Tongue (tissue), 2 donors: Measurements from ENCODE around the gene AOPEP. TPM values are rescaled to one million over a fixed set of nuclear protein-coding genes. Genes with fewer than 3 reads are reported as not detected.

Source experiments
- DNase-seq: peaks from one replicate; pipeline ENCODE4 v3.0.0-alpha.2; 2015
- total RNA-seq: library from RNA; depleted of rRNA; stranded (reverse); fragments of >200 nt; gene quantifications from one replicate; pipeline ENCODE4 v1.2.3, GENCODE V29; 2014

Gene AOPEP
- total RNA-seq, 1 donor from 2014 or later = 391 TPM

DNA sequence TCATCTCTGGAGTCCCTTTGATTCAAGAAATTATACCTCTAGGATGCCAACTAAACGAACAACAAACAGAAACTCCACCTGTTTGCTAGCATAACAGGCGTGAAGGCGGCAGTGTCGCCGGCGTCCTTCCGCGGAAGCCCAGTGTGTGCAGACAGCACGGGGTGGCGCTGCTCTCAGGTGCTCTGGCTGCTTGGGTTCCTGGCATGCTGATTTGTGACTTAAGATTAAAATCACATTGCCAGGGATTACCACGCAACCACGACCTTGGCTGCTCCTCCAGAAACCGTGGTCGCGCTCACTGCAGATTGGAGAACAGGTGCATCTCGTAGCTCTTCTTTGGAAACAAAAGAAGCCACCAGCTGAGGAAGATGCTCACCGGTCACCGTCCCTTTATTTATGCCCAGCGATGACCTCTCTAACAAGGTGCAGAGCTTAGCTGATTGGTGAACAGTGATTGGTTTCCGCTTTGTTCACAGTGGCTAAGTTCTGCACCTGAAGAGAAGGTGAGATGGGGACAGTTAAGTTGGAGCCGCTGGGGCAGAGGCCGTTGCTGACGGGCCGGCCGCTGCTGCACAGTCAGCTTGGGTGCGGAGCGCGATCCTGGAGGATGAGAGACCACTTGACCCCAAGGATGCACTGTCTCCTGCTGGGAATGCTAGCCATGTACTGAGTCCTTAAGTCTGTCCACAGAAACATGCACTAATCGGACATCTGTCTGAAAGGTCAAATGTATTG, 358.7 kb downstream of the AOPEP start:
- DNase-seq = no peak

DNA sequence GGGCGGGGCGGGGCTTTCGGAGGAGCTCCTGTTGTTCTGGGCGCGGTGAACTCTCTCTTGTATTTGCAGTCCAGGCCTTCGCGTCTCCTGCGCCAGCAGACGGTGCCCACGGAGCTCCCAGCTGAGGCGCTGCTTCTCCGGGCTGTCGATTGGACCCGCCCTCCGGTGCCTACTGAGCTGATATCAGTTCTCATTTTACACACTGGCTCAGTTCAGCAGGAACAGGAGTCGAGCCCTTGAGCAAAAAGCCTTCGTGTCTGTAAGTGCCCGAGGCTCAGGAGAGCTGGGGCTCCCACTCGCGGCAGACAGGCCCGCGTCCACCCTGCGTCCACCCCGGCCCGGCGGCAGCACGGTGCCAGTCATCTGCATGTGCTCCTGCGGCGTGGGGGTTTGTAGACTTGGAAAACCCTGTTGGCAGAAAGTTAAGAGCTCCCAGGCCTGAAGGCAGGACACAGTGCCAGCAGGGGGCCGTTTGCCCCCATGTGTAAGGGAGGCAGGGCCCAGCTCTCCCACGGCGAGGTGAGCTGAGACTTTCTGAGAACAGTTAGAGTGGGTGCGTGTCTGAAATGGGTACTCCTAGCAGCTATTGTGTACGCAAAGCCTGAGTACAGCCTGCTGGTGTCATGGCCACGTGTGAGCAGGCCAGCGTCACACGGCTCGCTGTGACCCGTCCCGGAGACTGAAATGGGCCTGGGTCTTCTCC, 359.5 kb downstream of the AOPEP start:
- peak; percentile 77 for DNase-seq

DNA sequence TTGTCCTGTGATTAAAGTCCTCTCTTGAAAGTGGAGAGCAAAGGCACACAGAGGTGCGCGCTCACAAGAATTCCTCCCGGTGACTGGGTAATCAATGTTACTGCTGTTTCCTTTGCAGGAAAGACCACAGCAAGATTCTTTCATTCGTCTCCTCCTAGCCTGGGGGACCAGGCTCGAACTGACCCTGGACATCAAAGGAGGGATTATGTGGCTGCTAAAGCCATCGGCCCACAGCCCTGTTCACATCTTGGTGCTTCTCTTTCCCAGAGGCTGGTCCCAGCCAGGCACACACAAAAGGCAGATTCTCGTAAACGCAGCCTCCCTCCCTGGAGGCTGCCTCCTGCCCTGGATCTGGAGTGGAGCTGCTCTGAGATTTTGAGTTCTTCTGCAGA, 360.1 kb downstream of the AOPEP start:
- no peak for DNase-seq

DNA sequence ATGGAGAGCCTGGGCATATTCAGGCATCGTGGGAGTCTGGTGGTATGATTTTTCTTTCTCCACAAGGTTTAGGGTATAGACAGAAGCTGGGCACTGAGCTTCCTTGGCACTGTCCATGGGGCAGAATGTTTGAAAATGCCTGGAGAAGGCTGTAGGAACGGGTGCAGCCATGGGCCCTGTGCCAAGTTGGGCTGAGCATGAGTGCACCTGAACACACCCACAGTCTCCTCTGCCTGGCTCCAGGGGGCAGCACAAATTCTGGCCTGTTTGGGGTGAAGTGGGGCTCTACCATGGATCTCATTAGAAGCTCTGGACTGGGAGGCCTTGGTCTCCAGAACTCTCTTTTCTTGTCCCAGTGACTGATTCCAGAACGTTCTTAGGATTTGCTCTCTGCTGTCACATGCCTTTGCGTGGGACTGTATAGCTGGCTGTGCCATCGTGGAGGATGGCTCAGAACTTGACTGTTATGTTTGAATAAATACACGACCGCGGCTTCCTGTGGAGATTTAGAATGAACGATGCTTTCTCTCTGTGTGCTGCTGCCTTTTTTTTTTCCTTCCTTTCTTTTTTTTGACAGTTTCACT, 361.3 kb downstream of the AOPEP start:
- DNase-seq = no peak

DNA sequence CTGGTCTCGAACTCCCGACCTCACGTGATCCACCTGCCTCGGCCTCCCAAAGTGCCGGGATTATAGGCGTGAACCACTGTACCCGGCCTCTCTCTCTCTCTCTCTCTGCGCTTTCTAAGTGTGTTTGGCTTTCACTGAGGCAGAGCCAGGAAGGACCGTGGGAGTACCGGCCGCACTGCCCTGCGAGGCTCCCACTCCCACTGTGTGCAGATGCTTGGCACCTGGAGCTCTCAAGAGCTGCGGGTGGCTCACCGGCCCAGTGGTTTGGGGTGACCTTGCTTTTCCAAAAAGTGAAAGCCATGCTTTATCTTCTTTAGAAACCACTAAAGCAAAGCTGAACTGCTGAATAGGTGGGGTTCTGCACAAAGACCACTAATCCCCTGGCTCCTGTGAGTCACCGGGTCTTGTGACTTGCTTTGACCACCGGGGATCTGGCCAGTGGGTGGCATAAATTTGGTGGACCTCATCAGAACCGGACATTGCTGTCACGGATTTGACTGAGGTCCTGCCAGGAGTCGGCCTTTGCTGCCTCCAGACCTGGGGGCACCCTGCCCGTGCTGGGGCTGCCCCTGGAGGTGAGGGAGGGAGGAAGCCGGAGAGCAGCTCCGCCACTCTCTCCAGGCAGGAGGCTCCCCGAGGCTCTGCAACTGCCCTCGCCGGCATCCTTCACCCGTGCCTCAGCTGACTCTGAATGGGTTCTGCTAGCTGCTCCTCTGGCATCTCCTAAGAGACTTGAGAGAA, 362.1 kb downstream of the AOPEP start:
- DNase-seq = no peak

DNA sequence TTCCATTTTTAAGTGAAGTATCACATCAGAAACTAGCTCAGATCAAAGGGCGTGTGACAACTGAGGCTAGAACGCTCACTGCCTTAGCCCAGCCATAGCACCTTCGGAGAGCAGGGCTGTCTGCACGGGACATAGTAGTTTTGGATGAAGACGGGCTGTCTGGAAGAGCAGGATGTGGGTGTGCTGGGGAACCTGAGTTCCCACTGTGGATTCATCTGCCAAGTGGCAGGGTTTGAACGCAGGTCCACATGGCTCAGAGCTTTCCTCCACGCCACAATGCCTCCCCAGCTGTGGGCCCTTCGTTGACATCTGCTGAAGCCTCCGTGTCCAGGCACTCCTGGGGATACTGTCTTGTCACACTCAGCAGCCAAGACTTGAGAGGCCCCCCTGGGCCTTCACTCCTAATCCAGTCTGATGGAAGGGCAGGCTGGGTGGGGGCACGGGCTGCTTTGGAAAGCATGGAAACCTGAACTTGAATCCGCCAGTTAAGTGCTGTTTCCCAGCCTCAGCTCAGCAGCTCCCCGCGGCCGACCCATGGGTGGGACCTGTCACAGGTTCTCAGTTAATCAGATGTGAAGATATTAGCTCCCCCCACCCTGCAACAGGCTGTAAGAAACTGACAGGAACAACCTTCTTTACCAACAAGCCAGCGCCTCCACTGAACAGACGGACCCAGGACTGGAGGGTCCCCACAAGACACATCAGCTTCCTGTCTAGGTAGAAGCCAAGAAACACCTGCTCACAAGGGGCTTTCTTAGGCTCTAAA, 362.9 kb downstream of the AOPEP start:
- no peak for DNase-seq

DNA sequence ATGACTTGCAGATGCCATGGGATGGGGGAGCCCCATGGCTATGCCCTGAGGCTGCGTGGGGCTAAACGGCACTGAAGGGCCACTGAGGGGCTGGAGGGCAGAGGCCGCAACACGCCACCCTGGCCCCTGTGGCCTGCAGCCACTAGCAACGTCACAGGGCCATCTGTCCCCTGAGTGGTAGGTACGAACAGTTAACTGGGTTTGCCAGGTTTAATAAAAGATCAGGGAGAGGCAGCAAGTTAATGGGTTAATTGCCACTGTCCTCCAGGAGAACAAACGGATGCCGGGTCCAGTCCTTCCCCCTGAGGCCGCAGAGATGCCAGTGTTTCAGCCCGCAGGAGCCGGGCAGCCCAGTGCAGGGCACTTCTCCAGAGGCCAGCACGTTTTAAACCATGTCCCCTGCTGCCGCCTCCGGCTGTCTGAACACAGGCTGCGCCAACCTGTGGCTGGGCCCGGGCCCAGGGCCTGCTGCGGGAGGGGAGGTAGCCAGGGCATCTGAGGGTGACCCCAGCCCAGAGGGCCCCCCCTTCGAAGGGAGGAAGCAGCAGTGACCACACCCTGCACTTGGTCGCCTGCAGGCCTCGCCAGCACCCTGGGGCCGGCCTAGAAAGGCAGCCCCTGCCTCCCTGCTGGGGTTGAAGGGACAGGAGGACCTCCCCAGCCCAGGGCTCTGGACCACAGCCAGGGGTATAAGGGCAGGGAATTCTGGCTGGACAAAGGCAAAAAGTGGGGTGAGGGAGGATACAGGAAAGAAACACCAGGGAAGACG, 363.7 kb downstream of the AOPEP start:
- peak; percentile 66 for DNase-seq

DNA sequence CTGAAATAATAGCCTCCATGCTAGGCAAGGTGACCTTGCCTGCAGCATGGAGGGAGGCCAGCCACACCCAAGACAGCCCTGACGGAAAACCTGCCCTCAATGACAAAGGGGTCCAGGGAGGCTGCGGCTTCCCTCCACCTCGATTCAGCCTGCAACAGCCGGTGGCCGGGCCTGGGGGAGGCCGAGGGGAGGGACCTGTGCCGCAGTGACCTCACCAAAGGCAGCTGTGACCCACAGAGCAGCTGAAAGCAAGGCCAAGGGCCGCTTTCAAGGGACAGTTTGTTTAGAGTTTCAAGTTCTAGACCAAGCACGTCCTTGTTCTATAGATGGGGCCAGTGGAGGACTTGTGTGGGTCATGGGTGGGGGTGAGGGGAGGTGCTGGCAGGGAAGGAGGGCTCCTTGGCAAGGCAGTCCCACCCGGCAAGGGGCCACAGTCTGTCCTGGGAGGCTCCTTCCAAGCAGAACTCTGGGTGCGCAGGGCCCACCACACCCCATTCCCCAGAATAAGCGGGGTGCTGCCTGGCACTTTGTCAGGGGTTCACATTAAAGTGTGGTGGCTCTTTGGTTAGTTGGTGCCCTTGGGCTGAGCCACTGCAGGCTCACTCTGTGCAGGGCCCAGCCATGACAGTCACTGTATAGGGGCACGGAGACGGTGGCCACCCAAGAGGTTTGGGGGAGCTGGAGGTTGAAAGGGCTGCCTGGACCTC, 364.5 kb downstream of the AOPEP start:
- peak; percentile 80 for DNase-seq

DNA sequence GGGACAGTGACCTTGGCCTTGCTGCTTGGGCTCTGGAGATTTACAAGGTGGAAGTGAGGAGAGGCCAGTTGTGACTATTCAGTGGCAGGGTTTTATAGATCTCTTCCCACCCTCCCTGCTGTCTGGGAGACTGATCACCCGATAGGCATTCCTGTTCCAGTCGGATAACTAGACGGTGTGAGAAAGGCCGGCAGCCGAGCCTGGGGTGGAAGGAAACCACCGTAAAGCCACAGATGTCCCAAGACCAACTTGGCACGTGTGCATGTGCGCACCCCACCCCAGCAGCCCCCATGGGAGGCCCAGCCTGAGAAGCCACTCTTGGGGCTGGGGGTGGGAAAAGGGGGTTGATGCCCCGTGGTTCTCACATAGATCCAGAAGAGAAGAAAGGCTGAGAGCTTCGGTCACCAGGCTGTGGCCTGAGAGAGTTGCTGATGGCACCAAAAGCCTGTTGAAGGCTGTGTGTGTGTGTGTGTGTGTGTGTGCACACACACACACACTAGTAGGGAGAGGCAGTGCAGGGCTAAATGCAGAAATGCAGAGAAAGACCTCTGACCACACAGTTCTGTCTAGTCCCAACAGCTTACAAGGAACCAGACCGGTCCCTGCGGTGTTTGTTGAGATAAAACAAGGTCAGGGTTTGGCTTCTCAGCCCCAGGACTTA, 365.2 kb downstream of the AOPEP start:
- no peak for DNase-seq

DNA sequence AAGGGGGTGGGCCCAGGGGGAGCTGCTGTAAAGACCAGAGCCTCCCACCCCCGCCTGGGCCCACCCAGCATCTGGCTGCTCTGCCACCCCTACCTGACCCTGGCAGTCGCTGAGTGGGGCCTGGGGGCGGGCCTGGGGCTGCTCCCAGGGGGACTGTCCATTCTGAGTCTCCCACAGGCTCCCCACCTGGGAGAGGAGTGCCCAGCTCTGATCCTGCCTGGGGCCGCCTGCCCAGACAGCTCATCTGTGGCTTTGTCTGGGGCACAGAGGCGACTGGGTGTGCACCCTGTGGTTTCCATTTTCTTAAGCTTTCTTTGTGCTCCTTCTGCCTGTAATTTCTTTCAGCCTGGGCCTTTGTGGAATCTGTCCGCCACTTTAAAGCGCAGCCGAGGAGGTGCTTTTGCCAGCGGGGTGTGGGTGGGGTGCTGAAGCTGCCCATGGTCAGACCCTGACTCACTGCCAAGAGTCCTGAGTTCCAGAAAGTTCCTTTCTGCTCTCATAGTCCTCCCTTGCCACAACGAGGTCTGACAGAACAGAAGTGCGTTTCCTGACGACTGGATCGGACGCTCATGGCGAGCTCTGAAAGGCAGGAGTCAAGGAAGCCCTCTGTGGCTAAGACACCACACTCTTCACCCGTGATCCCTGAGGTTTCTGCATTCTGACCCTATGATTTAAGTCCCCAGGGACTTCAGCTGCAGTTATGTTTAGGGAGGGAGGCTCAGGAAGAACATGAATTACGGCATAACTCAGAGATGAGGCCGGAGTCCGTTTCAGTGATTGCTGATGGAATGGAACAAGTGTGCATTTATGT, 366.0 kb downstream of the AOPEP start:
- DNase-seq = no peak

DNA sequence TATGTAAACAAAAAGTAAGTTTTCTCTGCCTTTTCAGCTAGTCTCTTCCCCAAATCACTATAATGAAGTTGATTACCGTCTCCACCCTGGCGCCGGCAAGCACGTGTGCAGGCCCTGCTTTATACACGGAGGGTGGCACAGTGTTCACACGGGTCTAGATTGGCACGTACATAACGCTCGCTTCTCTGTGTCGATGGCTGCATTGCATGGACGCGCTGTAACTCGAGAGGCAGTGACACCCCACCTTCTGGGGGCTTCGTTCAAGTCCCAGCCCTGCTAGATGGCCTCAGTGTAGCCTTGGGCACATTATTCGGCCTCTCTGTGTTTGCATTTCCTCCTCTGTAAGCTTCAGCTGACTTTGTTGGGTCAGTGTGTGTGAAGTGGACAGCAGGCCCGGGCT, 367.1 kb downstream of the AOPEP start:
- peak; percentile 74 for DNase-seq

DNA sequence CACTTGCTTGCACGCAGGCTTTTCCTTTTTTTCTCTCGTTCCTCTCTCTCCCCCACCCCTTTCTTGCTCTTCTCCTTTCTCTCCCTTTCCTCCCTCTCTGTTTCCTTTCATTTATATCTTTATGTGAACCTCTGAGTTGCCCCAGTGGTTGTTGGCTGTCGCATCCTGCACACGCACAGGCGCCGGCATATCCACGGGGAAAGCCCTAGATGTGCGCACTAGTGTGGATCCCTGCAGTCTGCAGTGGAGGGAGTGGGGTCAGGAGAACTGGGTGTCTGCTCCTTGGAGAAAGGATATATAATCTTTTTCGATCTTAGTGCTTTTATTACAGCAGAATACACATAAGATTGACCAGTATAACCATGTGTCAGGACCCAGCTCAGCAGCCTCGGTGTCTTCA, 367.5 kb downstream of the AOPEP start:
- DNase-seq = no peak

DNA sequence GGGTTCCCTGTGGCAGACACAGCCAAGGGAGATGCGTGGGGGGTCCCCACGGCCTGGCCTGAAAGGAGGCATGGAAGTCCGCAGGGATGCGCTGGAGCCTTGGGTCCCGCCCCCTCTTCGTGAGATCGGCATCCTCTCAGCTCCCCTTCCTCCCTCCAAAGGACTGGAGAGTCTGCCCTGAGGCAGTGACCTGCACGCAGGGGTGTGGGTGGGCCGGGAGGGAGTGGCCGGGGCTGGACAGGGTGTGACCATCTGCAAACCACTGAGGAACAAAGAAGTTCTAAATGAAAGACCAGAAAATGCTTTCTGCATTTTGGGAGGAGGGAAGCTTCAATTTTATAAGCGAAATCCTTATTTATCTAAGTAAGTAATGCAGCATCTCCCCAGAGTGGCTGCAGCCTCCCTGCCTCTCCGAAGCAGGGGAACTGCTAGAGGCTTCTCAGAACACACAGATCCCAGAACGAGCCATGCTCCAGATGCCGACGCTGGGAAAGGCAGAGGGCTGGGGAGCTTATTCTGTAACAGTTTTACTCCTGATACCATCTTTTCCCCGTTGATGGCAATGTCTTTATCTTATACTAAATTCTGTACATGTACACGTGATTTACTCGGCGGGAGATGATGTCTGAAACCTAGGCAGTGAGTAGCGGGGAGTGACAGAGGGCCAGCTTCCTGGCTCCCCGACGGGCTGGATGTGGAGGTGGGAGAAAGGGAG, 369.3 kb downstream of the AOPEP start:
- no peak for DNase-seq

DNA sequence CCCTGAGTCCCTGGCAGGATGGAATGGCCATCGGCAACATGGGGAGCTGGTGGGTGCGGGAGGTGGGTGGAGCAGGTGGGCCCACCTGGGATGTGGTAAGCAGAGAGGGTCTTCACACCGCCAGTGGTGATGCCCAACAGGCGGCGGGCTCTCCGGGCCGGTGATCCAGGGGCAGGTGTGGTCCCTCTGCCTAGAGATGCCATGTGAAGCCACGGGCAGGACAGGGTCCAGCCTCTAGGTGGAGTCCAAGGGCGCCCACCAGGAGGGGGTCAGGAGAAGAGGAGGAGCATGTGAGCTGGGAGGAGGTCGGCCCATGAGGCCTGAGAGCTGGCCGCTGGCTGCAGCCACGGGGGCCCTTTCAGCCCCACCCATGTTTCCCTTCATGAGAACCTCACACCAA, 369.9 kb downstream of the AOPEP start:
- DNase-seq = no peak

DNA sequence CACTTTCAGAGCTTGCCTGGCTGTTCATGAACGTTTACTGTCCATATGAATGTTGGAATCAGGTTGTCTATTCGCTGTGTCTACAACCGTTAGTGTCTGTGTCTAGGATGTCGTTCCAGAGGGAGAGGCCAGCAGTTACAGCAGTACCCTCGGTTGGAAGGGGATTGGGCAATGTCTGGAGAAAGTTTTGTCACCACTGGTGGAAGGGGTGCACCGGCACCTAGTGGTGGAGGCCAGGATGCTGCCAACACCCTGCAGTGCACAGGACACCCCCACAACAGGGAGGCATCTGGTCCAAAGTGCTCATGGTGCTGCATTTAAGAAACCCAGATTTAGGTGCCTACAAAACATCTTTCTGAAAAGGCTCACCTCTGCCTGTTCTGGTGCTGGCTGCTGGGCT, 370.3 kb downstream of the AOPEP start:
- DNase-seq = no peak

DNA sequence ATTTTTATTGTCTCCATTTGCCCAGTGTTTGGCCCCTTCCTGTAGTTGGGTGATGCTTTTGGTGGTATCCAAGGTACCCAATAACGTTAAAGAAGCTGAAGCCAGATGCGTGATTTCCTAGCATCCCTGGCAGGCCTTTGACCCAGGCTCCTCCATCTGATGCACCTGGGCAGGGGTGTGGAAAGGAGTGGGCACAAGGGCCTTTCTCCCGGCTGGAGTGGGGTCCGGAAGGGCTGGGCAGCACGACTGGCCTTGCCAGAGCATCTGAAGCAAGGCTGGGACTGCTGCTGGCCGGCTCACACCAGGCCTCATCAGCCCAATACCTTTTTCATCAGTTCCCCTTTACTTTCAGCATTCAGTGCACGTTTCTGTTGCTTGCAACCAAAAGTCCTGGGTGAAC, 370.8 kb downstream of the AOPEP start:
- DNase-seq = no peak

DNA sequence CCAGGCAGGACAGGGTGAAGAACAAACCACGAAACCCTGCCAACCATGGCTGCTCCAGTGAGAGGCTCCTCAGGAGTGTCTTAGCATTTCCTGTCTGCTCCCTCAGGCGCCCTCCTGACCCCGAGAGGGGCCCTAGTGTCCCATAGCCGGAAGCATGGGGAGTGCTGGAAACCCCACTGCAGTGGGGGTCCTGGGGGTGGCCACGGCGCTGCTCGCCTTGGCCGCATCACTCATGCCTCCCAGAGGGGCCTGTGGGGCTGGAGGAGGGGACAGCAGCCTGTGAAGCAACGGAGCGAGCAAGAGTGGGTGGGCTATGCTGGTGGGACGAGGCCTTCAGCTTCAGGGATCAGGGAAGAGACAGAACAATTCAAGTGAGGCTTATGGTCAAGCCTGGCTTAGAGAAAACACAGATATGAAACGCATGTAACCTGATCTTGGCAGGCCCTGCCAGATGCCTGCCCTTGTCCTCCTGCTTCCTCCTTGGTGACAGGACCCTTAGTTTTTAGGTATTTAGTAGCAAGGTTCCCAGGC, 372.0 kb downstream of the AOPEP start:
- DNase-seq = peak; percentile 64
